LNCAP (cell line): ENCODE results near the gene FIP1L1.

Experiments
- CTCF ChIP-seq: fragments of 450-650 bp; IDR thresholded peaks from 2 replicates; pipeline ENCODE4 v1.5.1; 2017; ENCODE audit warnings: mild to moderate bottlenecking

Gene FIP1L1

GRCh38 chr4:53377319-53378170, at the start of gene FIP1L1:
TSS of gene FIP1L1 (plus strand) at chr4:53377641. CDS start at chr4:53377839, 198 bp downstream.
- no peak for TF ChIP-seq CTCF

- TF ChIP-seq CTCF = no peak
Observed at GRCh38 chr4:53346920-53347852, 30.3 kb upstream of the FIP1L1 start.

GRCh38 chr4:53348046-53348445, 29.4 kb upstream of the FIP1L1 start:
- TF ChIP-seq CTCF = no peak

- TF ChIP-seq CTCF = no peak
Observed at GRCh38 chr4:53349091-53349491, 28.4 kb upstream of the FIP1L1 start.

- TF ChIP-seq CTCF = no peak
Observed at GRCh38 chr4:53354012-53354722, 23.3 kb upstream of the FIP1L1 start.

GRCh38 chr4:53355930-53356521, 21.4 kb upstream of the FIP1L1 start:
- no peak for TF ChIP-seq CTCF

GRCh38 chr4:53361451-53361850, 16.0 kb upstream of the FIP1L1 start:
- no peak for TF ChIP-seq CTCF
